Fibroblast of skin of left biceps (primary cell): ENCODE measurements around the gene VPS8.

Experiments
- DNase-seq, 2 experiments: peaks; one replicate each; pipeline ENCODE4 v3.0.0-alpha.2; 2013; ENCODE audit warnings: low read depth in 2 of 2

VPS8 gene

GRCh38 chr3:185052631-185053030 lies 240.7 kb downstream of the VPS8 start:
- DNase-seq, result no peak

- DNase-seq, result no peak
Measured at GRCh38 chr3:185056908-185057307, 244.9 kb downstream of the VPS8 start.

- no peak for DNase-seq
Measured at GRCh38 chr3:185057829-185058228, 245.9 kb downstream of the VPS8 start.

GRCh38 chr3:185058796-185059195 lies 246.8 kb downstream of the VPS8 start:
- no peak for DNase-seq

GRCh38 chr3:185059766-185060165 lies 247.8 kb downstream of the VPS8 start:
- no peak for DNase-seq

GRCh38 chr3:185060655-185061054 lies 248.7 kb downstream of the VPS8 start:
- DNase-seq, result no peak

GRCh38 chr3:185062191-185062590 lies 250.2 kb downstream of the VPS8 start:
- no peak for DNase-seq

- DNase-seq, result no peak
Measured at GRCh38 chr3:185063431-185063830, 251.5 kb downstream of the VPS8 start.

GRCh38 chr3:185065059-185065458 lies 253.1 kb downstream of the VPS8 start:
- DNase-seq, result no peak

- DNase-seq, result no peak
Measured at GRCh38 chr3:185066251-185066650, 254.3 kb downstream of the VPS8 start.

GRCh38 chr3:185067173-185067572 lies 255.2 kb downstream of the VPS8 start:
- no peak for DNase-seq

- no peak for DNase-seq
Measured at GRCh38 chr3:185069037-185070030, 257.4 kb downstream of the VPS8 start.

GRCh38 chr3:185070491-185071286 lies 258.7 kb downstream of the VPS8 start:
- DNase-seq, result no peak

- DNase-seq, result no peak
Measured at GRCh38 chr3:185071287-185071800, 259.4 kb downstream of the VPS8 start.

GRCh38 chr3:185075547-185075946 lies 263.6 kb downstream of the VPS8 start:
- no peak for DNase-seq

GRCh38 chr3:185076219-185076618 lies 264.3 kb downstream of the VPS8 start:
- no peak for DNase-seq

- DNase-seq, result no peak
Measured at GRCh38 chr3:185079625-185080024, 267.7 kb downstream of the VPS8 start.

- DNase-seq, result no peak
Measured at GRCh38 chr3:185081521-185081920, 269.6 kb downstream of the VPS8 start.

GRCh38 chr3:185082149-185082548 lies 270.2 kb downstream of the VPS8 start:
- no peak for DNase-seq

- DNase-seq, result no peak
Measured at GRCh38 chr3:185082829-185083228, 270.9 kb downstream of the VPS8 start.

- DNase-seq, result no peak
Measured at GRCh38 chr3:185084402-185084801, 272.4 kb downstream of the VPS8 start.

- DNase-seq, result peak; percentile 35 to 37
Measured at GRCh38 chr3:185084901-185085300, 272.9 kb downstream of the VPS8 start.
